ENCODE data around the gene KCTD21. TPM values are rescaled to one million over a fixed set of nuclear protein-coding genes. Genes with fewer than 3 reads are reported as not detected.

Gene KCTD21
- total and polyA plus RNA-seq, 2 of the 4 experiments (the other 2 are of a cell fraction) = 12.2 to 12.5 TPM

- in situ Hi-C loops (cut with MboI; ENCODE audit: low sequenced_read_pairs) = no loop called here
- TF ChIP-seq FOS (IDR thresholded peaks at IDR 0.05; ENCODE audit: low read depth, low read length) (no peak), RFX5 (IDR thresholded peaks at IDR 0.05; ENCODE audit: low read depth, low read length) (no peak), BHLHE40 (IDR thresholded peaks at IDR 0.05; ENCODE audit: low read depth, low read length) (no peak), CTCF (conservative IDR thresholded peaks at IDR 0.05; ENCODE audit: low read depth, low read length) (no peak), ELK1 (IDR thresholded peaks at IDR 0.05; ENCODE audit: borderline replicate concordance, low read depth, low read length) (no peak), CEBPB (IDR thresholded peaks at IDR 0.05; ENCODE audit: low read depth, low read length) (no peak), USF2 (IDR thresholded peaks at IDR 0.05; ENCODE audit: low read depth, low read length) (no peak), RCOR1 (IDR thresholded peaks at IDR 0.05; ENCODE audit: insufficient replicate concordance, low read length) (no peak), SMC3 (IDR thresholded peaks at IDR 0.05; ENCODE audit: low read depth, low read length) (no peak), RAD21 (IDR thresholded peaks at IDR 0.05; ENCODE audit: low read length) (no peak)
- no TSS peak for BruUV-seq (replicated peaks)
- intact Hi-C loops (cut with micrococcal nuclease) = no loop called here
- no peak overlapping the region for H4K5ac ChIP-seq (ENCODE audit: low read depth, low read length)
- no peak overlapping the region for H2BK5ac ChIP-seq (ENCODE audit: low read depth, low read length, poor library complexity, severe bottlenecking)
- H3K9me1 ChIP-seq (ENCODE audit: insufficient read depth, low read length) = no peaks in the 10 kb centered on the region; the same call in 1 of the 2 replicates
- no peak overlapping the region for H3K27ac ChIP-seq (ENCODE audit: insufficient read depth, low read length)
- dilution Hi-C loops (cut with HindIII; ENCODE audit: low sequenced_read_pairs, unreplicated experiment) = no loop called here
- H3K56ac ChIP-seq (ENCODE audit: extremely low read depth, insufficient read depth, low read length) = no peak overlapping the region
- no peaks in the 10 kb centered on the region for H3K9me3 ChIP-seq (ENCODE audit: control insufficient read depth, insufficient read depth, low read length)
- peaks cover 3% of the 10 kb centered on the region; the same call in 1 of the 2 replicates for H3K4me1 ChIP-seq (ENCODE audit: control insufficient read depth, insufficient read depth, low read length)
- no peak overlapping the region for H2AFZ ChIP-seq (replicated peaks; ENCODE audit: low read length, poor library complexity)
- H3K4me2 ChIP-seq (ENCODE audit: low read depth, low read length) = no peak overlapping the region
- no peak overlapping the region for H2AK5ac ChIP-seq (ENCODE audit: low read depth, low read length)
- no peak overlapping the region for H2BK20ac ChIP-seq (ENCODE audit: low read depth, low read length)
- H2BK15ac ChIP-seq (ENCODE audit: low read depth, low read length) = no peak overlapping the region
- no peak overlapping the region for H4K8ac ChIP-seq (ENCODE audit: low read depth in 2 of 2, low read length in 2 of 2)
- no peak overlapping the region for H3K14ac ChIP-seq (replicated peaks; ENCODE audit: low read depth, low read length)
- H3K18ac ChIP-seq (ENCODE audit: low read depth, low read length) = no peak overlapping the region
- CTCF ChIA-PET = interaction anchor here (0.6 to 0.8 kb wide), 2 partner anchors 12 to 408 kb away, joined by 3 read pairs; no protein-coding TSS in a partner anchor
- H3K27me3 ChIP-seq (ENCODE audit: control insufficient read depth, insufficient read depth, low read length) = no peaks in the 10 kb centered on the region
- no peak overlapping the region for H3K4me3 ChIP-seq (ENCODE audit: insufficient read depth, low read depth, low read length)
- POLR2A ChIA-PET (ENCODE audit: unreplicated experiment) = no interaction called here
- DNase-seq = no peak
- WGBS, 2 experiments (ENCODE audit: extremely low coverage in 2 of 2, insufficient read length in 1 of 2) = 100% methylated on average over 1 of the region's 6 CpGs; no CpG with 5 or more reads in 1 of the 2 experiments
- no peaks in the 10 kb centered on the region for H3K79me1 ChIP-seq (ENCODE audit: low read depth in 1 of 2, low read length in 2 of 2)
- no peak for ATAC-seq (ENCODE audit: low read depth)
- H2BK120ac ChIP-seq (ENCODE audit: low read depth, low read length) = no peak overlapping the region
- no peak overlapping the region for H3K9ac ChIP-seq (ENCODE audit: low read depth, low read length)
- no peak overlapping the region for H2AK9ac ChIP-seq (replicated peaks; ENCODE audit: low read depth, low read length, poor library complexity)
- no peaks in the 10 kb centered on the region for H4K20me1 ChIP-seq (ENCODE audit: insufficient read depth, low read length)
- no peak overlapping the region for H4K91ac ChIP-seq (ENCODE audit: insufficient read depth, low read depth, low read length)
- no peaks in the 10 kb centered on the region for H3K36me3 ChIP-seq (ENCODE audit: control insufficient read depth, insufficient read depth, low read length)
- H3K4ac ChIP-seq (ENCODE audit: low read depth, low read length) = no peak overlapping the region
- no peak overlapping the region; the same call in 1 of the 2 replicates for H3K23ac ChIP-seq (ENCODE audit: low read depth, low read length)
These were observed 32.1 kb downstream of the KCTD21 start for GRCh38 chr11:78156127-78156844.
